NCI-H526 treated with DMSO at 0.1 percent for 48 hours (cell line): ENCODE results near the gene CHKA.

Experiments
- DNase-seq: peaks from one replicate; lab custom pipeline; 2025; lab: John Stamatoyannopoulos, UW

Gene CHKA

DNA sequence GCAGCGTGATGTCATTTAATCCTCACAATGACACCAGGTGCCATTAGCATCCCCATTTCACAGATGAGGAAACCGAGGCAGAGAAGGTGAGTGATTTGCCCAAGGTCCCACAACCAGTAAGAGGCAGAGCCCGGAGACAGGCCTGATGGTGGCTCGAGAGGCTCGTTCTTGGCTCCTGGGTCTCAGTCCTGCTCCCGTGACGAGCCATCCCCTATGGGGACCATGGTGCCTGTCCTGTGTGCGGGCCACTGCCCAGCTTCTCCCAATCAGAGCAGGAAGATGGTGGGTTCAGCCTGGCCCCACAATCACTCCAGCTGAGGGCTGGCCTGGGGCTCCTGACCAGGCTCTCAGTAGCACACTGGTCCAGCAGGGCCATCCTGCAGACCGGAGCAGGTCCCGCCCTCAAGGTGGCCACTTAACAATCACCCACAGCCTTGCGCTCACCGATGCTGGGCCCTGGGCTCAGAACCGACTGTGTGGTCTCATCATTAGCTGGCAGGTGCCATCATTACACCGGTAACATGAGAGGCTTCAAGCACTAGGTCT lies 107.5 kb downstream of the CHKA start:
- DNase-seq: no peak

DNA sequence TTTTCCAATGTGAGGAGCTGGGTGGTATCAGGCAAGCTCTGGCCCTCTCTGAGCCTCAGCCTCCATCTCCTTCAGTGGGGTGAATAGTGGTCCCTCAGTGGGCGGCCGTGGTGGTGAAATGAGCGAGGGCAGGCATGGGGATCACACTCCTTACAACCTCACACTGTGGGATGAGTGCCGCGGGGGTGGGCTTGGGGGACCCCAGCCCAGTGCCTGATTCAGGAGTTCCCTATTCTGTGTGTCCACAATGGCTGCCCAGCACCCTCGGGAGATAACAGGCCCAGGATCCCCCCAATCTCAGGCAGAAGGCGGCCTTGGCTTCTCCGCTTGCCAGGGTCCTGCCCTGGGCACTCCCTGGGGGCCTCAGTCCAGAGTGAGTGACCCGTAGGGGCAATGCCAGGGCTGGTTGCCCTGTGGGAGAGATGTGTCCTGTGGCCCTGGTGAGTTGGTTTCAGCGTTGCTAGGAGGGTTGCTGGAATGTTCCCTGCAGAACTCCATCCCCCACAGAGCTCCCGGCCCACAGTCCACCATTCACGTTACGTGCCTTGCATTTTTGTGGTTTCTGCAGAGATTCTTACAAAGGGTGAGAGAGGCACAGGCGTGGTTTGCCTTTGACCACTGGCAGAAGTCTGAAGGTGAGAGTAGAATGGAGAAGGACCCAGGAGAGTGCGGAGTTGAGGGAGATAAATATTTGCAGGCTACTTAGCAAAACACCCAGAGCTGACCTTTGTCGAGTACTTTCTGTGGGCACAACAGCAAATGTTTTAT lies 108.2 kb downstream of the CHKA start:
- no peak for DNase-seq

DNA sequence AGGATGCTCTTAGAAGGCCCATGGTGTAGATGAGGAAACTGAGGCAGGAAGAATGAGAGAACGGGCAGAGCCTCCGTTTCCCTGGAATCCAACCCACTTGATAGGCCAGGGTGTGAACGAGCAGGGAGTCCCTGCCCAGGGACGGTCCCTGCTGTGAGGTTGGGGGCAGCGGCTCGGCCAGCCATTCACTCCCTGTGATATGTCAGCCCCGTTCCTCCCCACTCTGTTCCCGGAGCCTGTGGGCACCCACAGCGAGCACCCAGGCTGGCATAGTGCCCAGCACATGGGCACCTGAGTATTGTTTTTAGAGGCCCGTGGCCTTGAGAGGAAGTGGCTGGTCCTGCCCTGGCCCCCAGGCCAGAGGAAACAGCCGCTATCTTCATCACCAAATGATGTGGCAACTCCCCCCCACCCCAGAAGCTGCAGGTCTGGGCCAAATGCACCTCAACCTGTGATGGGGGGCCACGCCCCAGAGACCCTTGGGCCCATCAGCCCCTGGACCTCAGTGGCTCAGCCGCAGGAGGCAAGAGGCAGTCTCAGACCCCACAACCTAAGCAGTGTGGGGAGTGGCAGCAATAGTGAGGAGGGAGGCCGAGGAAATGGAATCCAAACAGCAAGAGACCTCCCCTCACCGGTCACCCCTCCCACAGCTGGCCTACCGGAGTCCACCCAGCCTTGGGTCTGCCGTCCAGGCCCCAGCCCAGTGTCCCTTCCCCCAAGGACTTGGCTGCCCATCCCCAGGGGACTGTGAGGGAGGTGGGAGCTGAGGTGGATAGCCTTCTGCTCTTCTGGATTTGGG lies 108.9 kb downstream of the CHKA start:
- DNase-seq: no peak

DNA sequence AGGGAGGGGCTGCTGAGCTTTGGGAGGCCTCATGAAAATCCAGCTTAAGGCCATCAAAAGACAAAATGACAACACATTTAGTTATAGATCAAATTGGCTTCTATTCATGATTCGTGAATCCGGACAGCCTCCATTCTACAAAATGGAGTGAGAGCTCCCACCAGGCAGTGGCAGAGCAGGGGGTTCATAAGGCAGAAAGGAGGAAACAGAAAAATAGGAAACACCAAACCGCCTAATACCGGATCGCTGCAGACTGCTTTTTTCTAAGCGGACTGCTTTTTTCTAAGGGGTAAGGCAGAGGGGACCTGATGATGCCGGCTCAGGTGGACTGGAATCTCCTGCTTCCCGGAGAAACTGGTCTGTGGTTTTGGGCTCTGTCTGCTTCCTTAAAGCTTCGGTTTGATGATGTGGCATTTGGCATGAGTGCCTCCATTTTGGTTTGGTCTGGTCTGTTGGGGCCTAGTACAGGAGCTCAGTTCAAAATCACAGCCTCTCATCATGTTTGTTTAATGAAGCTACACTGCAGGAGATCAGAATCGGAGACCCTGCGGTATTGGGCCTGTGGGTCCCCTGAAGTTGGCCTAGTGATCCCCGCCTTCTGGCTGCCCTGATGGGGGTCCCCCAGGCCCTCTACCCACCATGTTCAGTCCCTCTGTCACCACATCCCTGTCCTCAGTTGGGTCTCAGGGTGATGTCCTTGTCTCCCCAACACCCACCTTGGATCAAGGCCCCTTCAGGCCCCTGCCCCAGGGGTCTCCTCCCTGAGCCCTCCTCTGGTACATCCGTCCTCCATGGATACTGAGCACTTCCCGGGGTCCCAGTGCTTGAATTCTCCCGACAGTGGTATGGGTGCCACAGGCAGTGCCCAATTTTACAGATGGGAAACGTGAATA lies 109.9 kb downstream of the CHKA start:
- DNase-seq: no peak

DNA sequence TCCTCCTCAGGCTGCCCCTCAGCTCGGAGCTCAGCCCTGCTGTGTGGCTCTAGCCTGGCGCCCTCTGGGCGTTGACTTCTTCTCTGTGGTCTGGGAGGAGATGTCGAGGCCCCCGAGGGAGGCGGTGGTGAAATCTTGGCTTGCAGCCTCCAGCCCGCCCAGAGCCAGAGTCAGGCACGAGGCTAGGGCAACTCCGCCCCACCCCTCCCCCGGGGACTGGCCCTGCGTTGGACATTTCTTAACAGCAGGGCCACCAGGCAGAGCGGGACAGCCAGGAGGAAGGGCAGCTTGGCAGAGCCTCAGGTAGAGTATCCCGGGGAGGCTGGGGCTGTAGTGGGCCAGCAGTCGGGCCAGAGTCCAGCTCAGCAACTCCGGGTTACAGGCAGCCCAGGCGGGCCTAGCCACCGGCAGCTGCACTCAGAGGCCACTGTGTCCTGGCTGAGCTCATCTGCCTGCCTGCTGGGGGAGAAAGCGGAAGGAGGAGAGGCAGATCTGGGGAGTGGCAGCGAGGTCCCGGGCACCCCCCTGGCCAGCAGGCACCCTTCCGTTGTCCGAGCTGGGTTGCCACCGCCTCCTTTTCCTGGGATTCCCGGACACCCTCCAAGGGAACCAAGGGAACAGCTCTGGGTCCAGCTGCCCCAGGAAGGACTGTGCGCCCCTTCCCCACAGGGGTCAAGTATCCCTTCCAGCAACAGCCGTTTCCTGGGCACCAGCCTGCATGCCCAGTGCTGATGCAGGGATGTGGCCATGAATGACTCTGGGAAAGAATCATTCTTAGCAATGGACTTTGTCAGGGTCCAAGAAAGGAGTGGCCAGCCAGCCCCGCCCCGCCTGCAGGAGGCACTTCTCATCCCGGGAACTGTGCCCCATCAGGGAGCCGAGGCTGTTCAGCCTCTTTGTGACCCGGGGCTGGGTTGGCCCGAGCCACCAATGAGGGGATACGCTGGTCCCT lies 110.8 kb downstream of the CHKA start, which contains the start of gene ALDH3B1:
ALDH3B1 (plus strand) TSS at position 238 of the 952 bp plus-strand sequence. CDS start 4,971 bp downstream, outside the sequence.
- no peak for DNase-seq

DNA sequence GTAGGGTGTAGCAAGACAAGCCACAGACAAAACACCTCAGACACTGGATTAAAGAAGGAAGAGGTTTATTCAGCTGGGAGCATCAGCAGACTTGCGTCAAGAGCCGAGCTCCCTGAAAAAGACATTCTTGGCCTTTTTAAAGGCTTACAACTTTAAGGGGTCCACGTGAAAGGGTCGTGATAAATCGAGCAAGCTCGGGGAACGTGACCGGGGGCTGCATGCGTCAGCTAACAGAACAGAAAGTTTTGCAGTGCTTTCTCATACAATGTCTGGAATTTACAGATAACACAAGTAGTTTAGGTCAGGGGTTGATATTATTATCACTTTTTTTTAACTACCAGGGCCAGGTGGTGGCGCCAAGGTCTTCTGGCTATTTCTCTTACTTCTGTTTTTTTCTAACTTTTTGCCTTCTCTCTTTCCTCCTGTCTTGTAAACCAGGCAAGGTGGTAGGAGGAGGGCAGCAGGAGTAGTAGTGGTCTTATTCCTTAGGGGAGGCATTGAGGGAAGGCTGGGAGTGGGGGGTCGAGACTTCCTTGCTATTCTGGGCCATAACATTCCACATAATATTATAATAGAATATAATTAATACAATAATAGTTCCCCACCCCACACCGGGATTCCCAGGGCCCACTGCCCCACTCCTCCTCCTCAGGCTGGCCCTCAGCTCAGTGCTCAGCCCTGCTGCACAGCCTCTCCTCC lies 111.6 kb downstream of the CHKA start:
- DNase-seq: no peak

DNA sequence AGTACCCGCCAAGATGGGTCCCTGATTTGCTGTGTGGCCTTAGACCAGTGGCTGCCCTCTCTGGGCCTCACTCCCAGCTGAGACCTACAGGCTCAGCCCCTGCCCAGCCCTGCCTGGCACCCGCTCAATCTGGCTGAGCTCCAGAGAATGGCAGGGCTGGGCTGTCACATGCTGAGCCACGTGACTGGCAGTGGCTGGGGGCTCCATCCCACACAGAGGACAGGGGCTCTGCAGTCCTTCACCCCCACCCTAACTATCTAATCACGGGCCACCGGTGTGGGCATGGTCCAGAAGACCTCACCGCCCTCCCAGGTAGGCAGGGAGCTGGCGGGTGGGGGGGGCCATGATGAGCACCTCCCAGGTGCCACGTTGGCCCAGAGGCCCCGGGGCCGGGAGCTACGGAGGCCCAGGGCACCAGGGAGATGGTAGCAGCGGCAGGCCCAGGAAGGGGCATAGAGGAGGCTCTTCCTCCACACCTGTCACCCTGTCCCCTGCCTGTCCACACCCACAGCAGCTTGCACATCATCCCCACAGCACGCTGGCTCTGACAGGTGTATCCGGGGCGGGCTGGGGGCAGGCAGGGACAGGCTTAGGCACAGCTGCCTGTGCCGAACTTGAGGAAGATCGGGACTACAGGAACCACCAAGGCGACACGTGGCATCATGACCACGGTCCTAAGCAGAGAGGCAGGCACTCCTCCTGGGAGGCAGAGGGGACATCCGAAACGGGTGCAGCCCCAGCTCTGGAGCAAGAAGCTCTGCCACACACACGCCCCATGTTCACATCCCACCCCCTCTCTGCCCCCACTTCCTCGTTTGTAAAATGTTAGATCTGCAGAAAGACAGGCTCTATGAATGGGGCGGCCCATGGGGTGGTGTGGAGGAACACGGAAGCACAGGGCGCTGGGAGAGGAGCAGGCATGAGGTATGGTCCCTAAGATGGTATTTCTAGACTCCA lies 112.5 kb downstream of the CHKA start:
- DNase-seq: no peak

DNA sequence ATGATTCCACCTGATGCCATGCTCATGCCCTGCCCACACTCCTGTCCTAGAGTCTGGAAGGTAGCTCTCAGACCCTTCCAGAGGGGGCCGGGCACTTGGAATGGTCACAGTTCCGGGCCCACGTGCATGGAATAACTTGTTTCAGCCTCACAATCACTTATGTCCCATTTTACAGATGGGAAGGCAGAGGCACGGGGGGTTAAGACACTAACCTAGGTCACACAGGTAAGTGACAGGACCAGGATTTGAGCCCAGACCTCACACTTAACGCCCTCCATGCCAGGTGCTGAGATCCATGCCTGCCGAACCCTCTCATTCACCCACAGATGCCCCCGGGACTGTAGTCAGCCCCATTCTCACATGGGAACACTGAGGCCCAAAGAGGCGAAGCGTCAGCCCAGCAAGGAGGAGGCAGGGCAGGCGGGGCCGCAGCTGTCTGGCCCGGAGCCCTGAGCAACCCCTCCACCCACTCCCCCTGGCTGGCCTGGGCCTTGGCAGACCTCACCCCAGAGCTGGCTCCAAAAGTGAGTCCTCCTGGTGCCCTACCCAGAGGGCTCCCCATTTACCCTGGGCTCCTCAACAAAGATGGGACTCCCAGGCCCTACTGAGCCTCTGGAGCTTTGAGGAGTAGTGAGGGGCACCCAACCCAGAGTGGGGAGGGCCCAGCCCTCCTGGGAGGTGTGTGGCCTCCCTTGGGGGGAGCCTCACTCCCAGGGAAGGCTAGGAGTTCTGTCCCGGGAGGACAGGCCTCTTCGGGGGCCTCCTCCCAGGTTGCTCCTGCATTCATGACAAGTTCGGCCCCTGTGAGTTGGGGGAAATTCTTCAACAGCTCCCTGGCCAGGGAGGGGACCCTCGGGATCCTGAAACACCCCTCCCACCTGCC lies 113.4 kb downstream of the CHKA start:
- DNase-seq: no peak

DNA sequence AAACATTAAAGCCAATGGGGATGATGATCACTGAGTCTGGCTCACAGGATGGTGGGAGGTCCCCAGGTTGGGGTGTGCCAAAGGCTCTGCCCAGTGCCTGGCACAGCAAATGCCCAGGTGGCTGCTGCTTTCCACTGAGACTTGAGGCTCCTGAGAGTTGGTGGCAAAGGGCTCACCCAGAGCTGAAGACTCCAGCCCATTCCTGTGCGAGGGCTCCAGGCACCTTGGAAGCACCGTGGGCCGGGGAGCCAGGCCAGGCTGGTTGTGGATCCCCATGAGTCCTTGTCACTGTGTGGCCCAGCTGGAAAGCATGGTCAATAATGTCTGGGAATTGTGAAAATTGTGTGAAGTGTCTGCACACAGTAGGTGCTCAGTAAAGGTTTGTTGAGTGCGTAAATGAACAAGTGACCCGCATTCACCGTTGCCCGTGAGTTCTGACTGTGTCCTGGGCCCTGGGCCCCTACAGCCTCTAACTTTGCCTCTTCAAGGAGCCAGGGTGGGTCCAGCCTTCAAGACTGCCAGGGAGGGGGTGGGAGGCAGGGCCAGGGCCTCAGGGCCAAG lies 114.5 kb downstream of the CHKA start:
- no peak for DNase-seq

DNA sequence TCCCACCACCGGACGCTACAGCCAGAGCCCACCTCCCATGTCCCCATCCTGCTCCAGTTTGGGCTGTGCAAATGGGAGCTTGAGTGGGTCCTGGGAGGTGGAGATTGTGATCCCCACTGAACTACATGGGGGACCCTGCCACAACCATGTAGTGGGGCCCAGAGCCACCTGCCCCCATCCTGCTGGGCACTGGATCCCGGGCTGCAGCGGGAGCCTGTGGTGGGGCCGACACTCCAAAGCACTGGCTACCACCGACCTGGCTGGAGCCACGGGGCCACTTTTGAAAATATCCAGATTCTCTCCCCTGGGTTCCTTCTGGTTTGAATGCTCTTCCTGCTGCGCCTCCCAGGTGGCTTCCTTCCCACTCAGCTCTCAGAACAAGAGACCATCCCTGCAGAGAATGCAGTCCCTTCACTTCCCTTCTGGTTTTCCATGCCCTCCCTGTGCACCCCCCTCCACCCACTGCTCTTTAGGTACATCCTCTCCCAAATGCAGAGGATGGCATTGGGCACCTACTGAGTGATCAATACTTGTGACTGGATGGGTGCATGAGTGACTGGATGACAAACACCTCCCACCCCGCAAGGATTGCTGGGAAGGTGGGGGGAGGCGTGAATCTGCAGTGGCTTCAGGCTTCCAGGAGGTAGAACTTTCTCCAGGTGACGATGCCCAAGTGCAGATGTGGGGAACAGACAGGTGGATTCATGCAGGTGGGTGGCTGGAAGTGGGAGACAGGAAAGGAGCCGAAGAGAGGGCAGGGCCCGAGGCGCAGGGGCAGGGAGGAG lies 116.4 kb downstream of the CHKA start:
- no peak for DNase-seq

DNA sequence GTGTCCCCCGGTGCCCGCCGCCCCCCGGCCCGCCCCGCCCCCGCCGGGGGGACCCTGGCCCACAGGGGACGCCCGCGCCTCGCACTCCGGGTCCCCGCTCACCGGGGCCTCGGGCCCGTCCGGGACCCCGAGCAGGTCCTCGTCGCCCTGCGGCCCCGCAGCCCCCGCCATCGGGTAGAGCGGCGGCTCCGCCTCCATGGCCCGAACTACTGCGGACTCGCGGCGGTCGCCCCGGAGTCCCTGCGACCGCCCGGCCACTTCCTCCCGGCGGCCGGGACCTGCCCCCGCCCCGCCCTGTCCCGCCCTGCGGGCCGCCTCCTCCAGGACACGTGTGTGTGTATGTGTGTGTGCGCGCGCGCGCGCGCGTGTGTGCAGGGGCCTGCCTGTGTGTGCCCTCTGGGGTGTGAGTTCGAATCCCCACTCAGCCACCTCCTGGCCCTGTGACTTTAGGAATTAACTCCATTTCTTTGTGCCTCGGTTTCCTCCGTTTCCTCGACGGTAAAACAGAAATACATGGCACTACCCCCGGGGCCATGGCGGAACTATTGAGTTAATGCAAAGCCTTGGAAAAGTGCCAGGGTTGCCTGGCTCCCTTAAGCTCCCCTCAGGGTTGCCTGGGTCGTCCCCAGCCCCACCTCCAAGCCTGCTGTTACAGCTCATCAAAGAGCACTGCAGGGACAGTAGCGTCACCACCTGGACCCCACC lies 117.2 kb downstream of the CHKA start, which contains the start of gene UNC93B1:
UNC93B1 (minus strand) TSS at position 252 of the 705 bp plus-strand sequence; CDS start at position 198, 54 bp downstream.
- peak; percentile 62 for DNase-seq

DNA sequence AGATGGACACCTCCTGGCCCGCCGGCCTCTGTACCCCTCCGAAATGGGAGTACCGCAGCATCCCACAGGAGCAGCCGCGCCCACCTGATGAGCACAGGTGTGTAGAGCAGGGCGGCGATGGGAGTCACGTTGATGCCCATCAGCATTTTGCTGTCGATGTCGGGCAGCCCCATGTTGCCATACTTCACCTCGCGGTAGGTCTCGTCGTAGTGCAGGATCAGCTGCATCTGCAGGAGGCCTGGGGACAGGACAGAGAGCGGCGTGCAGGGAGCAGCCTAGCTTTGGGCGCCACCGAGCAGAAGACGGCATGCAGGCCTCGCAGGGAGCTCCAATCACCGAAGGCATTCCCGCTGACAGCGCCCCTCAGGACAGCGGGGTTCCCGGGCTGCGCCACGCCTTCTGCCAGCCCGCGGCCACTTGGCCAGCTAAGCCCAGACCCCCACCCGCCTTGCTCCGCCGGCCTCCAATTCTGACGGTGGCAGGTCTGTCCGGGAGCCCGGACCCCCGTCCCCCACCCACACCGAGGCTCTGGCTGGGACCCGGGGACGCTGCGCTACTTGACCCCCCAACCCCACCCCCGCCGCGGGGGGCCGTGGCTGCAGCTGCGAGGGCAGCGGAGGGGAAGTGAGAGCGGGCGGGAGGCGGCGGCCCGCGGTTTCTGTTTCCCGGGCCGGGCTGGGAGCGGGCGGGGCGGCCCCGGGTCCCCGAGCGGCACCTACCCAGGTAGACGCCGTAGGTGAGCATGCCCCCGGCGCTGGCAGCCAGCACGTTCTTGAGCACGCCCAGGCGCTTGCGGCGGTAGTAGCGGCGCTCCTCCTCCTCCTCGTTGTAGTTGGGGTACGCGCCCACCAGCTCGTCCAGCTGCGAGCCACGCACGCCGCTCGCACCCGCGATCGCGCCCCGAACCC lies 118.0 kb downstream of the CHKA start:
- DNase-seq: peak; percentile 47
